HG02678 (cell line): Measurements from ENCODE around the gene CCDC134.
A peak's percentile ranks its signal among the peaks of the same experiment; 100 is the strongest.

Experiments
- ATAC-seq: cut with Tn5 transposase; IDR thresholded peaks from one replicate; pipeline ENCODE4 v1.9.1; 2021; ENCODE audit warnings: mild to moderate bottlenecking, moderate library complexity; ENCODE audit not compliant: unreplicated experiment

Gene CCDC134

DNA sequence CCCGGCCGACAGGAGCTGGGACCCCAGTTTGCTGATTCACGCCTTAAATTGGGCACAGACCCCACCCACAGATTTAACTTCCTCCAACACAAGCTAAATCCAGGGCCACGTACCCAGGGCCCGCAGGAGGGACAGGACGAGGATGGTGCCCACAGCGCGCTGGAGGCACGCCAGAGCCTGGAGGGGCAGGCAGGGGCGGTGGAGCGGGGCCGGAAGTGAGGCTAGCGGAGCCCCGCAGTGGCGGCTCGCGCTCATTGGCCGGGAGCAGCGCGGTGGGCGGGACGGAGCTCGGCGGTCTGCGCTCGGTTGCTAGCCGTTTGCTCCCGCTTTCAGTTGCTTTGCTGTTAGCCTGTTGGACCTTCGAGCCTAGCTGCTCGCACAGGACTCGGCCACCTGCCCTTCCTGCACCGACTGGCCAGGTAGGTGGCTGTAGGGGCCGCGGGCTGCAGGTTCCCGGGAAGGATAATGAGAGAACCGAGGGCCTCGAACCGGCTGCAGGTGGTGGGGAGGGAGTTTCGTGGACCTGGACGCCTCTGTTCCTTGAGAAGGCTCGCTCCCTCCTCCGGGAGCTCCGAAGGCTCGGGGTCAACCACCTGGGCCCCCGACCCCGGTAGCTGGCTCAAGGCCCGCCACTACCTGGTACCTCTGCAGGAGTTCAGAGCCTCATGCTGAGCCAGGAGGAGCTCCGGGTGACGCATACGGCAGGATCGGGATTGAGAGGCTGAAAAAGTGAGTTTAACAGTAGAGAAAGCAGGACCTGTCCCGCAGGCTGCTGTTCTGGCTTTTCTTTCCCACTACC, at the start of gene CCDC134:
TSS of gene CCDC134 (plus strand) at position 332 of the 799 bp plus-strand sequence. CDS start 8,212 bp downstream, outside the sequence.
- peak; percentile 95 for ATAC-seq

DNA sequence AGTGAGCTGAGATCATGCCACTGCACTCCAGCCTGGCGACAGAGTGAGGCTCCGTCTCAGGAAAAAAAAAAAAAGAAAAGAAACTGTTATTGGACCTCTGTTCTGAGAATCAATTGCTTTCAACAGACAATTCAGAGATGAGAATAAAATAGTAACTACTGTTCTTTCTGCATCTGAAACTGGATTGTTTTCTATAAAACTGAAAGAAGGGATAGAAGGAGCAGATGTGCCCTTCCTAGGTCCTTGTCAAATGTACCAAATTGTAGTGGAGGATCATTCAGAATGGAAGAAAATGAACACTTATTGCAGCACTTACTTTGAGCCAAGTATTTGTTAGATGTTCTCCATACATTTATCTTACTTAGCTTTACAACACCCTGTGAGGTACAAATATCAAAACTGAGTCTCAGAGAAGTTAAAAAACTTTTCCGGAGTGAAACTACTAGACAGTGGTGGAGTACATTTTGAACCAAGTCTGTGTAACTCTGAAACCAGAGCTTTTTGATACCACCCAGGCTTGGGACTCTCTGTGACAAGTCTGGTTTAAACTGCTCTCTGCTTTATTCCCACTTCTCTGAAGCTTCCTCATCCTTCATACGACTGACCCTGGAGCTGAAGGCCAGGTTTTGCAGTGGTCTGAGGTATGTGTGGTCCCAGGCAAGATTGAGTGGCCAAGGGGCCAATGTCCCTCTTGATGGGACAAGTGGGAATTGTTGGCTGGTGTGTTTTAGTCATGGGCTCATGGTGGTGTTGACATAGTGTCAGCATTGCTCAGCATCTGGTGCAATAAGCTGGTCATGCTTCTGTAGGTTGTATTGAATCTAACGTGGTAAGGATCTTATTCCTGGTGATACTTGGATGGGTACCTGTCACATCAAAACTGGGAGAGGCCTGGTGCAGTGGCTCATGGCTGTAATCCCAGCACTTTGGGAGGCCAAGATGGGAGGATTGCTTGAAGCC, 48.2 kb upstream of the CCDC134 start:
- ATAC-seq = no peak

DNA sequence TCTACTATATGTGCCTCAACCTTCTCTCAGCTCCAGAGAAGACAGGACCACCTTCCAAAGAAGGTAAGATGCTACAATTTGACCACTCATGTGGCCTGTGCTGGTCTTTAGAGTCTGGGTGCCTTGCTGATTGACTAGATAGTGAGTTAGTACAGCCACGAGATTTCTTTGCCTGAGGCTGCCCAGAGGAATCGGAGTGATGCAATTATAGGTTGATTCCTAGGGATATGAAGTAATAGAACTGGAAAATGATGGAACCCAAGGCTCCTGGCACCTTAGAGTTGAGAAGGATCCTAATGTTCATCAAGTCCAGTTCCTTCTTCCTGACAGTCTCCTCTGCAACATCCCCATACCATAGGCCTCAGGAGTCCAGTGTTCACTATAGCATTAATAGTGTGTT, 46.5 kb upstream of the CCDC134 start:
- ATAC-seq = no peak

DNA sequence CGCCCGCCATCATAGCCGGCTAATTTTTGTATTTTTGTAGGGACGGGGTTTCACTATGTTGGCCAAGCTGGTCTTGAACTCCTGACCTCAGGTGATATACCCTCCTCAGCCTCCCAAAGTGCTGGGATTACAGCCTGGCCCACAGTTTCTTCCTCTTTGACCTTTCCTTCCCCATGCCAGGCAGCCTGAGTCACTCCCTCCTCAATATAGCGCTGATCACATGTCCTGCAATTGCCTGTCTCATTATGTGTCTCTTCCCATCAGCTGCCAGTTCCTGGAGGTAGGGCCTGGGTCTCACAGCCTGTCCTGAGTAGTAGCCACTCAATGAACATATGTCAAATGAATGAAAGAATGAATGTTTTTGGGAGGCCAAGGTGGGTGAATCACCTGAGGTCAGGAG, 43.0 kb upstream of the CCDC134 start:
- ATAC-seq = no peak

DNA sequence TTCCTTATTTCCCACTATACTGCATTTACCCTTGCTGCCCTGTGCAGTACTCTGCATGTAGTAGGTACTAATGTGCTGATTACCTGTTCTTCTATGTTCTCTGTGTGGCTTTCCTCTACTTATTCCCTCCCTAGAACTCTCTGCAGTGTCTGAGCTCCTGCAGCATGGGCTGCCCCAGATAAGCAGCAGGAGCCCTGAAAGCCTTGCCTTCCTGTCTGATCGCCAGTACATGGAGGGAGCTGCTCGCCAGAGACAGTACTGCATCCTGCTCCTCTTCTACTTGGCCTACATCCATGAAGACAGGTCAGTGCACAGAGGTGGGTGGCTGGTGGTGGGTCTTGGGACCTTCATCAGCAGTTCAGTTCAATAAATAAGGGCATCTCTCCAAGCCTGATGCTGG, 42.2 kb upstream of the CCDC134 start:
- no peak for ATAC-seq

DNA sequence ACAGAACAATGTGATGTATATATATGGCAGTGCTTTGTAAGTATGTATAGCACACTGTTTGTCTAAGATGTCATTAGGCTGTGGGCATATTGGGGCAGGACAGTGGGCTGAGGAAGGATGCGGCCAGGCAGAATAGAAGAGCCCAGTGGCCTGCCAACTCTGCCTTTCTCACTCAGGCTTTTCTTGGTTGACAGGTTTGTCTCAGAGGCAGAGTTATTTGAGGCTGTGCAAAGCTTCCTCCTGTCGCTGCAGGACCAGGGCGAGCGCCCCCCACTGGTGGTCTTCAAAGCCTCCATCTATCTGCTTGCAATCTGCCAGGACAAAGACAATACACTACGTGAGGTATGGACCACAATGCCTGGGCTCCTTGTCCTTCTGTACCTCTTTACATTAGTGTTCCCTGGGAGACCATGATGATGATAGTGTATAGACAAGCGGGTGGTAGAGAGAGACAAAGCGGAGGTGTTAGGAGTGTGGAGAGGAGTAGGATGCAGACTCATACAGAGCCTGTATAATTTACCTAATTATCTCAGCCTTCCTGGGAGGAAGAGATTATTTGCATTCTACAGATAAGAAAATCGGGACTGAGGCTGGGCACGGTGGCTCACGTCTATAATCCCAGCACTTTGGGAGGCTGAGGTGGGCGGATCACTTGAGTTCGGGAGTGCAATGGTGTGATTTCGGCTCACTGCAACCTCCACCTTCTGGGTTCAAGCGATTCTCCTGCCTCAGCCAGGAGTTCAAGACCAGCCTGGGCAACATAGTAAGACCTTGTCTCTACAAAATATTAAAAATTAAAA, 37.3 kb upstream of the CCDC134 start:
- ATAC-seq = no peak

DNA sequence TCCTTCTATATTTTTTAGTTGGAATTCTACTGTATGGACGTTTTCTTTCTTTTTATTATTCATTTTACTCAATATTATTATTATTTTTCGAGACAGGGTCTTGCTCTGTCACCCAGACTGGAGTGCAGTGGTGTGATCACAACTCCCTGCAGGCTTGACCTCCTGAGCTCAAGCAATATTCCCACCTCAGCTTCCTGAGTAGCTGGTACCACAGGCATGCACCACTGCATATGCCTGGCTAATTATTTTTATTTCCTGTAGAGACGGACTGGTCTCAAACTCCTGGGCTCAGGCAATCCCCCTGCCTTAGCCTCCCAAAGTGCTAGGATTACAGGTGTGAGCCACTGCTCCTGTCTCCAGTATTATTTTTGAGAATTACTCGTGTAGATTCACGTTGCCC, 34.0 kb upstream of the CCDC134 start:
- ATAC-seq = no peak

DNA sequence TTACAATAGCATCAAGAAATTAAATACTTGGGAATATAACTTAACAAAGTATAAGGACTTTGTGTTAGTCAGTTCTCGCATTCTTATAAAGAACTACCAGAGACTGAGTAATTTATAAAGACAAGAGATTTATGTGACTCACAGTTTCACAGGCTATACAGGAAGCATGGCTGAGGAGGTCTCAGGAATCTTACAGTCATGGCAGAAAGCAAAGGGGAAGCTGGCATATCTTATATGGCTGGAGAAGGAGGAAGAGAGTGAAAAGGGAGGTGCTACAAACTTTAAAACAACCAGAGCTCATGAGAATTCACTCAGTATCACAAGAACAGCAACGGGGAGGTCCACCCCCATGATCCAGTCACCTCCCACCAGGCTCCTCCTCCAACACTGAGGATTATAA, 32.0 kb upstream of the CCDC134 start:
- ATAC-seq = no peak

DNA sequence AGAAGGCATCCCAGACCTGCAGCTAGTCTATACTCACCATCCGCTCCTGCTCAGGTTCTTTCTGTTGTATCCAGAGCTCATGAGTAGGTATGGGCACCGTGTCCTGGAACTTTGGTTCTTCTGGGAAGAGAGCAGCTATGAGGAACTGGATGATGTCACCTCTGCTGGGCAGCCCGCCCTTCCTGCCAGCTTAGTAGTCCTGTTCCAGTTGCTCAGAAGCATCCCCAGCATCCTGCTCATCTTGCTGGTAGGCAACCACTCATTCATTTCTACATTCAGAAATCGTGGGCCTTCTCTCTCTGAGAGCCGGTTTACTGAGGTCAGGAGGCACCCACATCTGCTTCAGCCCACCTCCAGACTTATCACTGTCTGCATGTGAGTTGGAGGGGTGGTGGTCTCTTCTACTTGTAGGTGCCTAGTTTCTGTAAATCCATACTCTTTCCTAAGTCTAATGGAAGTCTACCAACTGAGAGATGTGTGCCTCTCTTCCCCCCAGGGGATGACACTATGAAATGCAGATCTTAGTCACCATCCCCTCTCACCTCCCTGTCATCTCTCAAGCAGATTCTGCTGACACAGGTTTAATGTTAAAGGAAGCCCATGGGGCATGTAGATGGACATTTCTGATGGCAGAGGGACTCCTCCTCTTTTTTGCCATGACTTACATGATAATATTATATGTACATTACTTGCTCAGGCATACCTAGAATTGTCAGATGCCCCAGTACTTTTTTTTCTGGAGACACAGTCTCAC, 29.6 kb upstream of the CCDC134 start:
- ATAC-seq = no peak

DNA sequence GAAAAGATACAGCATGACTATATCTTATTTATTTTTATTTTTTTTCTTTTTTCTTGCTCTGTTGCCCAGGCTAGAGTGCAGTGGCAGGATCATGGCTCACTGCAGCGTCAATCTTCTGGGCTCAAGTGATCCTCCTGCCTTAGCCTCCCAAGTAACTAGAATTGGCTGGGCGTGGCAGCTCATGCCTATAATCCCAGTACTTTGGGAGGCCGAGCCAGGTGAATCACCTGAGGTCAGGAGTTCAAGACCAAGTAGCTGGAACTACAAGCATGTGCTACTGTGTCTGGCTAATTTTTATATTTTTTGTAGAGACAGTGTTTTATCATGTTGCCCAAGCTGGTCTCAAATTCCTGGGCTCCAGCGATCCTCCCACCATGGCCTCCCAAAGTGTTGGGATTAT, 28.3 kb upstream of the CCDC134 start:
- no peak for ATAC-seq

DNA sequence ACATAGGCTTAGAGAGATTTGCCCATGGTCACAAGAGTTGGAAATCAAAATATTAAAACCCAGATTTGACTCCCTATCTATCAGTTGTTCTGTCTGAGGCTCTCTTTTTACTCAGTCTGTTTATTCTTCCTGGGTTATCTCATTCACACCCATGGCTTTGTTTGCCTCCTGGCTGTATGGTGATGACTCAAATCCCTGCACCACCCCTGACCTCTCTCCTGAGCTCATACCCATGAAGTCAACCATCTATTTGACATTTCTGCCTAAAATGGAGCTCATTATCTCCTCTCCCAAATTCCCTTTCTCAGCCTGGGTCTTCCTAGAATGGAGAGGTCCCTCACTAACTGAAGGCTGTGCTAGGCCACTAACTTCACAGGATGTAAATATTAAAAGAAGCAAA, 27.8 kb upstream of the CCDC134 start:
- ATAC-seq = no peak

DNA sequence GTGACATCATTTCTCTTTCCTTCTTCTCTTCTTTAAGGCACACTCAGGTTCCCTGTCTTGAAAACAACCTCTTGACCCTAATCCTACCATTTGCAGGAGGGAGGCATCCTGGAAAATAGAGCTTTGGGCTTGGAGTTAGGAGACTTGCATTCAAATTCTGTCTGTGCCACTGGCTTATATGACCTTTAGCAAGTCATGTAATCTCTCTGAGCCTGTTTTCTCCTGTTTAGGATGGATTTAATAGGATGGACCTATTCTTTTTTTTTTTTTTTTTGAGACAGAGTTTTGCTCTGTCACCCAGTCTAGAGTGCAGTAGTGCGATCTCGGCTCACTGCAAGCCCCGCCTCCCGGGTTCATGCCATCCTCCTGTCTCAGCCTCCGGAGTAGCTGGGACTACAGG, 25.1 kb upstream of the CCDC134 start:
- ATAC-seq = no peak

DNA sequence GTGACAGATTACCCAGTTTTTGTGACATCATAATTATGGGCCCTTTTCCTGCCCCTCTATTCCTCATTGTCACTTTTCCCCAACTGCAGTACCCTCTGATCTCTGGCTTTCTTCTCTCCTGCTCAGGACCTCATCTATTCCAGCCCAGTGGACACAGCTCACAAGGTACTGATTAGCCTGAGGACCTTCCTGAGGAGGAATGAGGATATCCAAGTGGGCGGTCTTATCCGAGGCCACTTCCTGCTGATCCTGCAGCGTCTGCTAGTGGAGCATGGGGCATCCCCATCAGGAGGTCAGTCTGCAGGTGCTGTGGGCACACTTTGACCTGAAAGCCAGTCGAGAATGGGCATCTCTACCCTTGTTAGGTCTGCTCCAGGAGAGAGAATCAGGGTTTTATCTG, 24.5 kb upstream of the CCDC134 start:
- no peak for ATAC-seq

DNA sequence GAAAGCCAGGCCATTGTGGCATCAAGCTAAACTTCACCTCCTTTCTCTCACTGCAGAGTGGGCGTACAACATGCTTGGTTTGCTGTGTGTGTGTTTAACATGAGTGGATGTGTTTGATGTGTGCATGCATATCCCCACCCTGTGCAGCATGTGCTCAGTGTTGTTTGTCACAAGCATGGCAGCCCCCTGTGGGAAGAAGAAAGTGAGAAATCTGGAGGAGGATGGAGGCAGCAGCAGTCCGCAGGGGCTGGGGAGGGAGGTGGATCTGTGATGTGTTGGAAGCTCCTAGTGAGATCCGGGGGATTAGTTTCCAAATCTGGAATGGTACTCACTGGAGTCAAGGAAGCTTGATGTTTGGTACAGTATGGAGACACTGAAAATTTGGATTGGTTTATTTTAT, 24.1 kb upstream of the CCDC134 start:
- ATAC-seq = no peak

DNA sequence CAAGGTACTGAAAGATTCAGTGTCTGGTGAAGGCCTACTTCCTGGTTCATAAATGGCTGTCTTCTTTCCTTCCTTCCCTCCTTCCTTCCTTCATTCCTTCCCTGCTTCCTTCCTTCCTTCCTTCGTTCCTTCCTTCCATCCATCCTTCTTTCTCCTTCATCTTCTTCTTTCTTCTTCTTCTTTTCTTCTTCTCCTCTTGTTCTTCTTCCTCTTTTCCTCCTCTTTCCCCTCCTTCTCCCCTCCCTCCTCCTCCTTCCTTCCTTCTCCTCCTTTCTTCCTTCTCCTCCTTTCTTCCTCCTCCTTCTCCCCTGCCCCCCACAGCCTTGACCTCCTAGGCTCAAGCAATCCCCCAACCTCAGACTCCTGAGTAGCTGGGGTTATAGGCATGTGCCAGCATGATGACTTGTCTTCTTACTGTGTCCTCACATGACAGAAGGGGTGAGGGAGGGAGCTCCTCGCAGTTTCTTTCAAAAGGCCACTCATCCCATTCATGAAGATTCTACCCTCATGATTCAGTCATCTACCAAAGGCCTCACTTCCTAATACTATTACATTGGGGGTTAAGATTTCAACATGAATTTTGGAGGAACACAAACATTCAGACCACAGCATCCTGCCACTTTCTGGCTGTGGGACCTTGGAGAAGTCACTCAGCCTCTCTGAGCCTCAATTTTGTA, 22.6 kb upstream of the CCDC134 start:
- ATAC-seq = no peak

DNA sequence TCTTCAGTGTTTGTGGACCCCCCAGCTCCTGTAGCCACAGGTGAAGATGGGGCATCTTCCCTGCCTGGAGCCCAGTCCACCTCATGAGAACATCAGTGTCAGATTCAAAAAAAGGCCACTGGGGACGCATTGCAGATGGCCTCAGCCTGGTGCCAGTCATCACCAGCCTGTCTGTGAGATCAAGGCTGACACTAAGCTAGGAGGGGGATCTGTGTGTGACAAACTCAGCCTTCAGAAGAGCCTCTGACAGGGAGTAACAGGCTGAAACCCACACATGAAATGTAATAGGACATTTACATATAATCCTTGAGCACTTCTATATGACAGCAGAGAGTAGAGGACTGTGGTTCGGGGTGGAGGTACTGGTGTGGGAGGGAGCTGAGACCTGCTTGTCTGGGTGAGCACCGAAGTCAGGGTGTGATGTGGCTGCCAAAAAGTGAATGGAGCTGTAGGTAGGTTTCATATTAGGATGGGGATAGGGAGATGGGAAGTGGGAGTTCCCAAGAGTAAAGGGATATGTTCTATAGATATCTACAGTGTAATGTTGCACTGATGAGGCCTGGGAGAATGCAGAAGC, 20.5 kb upstream of the CCDC134 start:
- no peak for ATAC-seq

DNA sequence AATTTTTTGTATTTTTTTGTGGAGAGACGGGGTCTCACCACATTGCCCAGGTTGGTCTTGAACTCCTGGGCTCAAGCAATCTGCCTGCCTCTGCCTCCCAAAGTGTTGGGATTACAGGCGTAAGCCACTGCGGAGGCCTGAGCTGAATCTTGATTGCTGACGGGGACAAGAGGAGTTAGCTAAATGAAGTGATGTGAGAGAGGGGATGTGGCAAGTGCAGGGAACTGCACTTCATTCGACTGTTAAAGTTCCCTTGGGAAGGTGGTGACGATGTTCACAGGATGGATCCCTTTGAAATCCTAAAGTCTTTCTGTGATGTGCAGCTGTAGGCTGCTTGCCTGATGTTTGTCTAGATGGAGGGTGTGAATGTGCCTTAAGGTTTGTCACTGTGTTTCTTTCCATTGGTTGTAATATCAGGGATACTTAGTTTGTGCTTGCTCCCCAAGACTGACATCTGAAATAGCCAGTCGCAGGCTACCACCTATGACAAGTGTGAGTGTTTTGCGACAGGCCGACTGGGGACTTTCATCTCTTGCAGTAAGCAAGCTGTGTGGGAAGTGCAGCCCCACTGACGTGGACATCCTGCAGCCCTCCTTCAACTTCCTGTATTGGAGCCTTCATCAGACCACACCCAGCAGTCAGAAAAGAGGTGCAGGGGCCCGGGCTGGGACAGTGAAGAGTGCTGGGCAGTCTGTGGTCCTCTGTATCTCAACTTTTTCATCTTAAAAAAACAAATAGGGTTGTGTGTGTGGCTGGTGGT, 19.6 kb upstream of the CCDC134 start:
- peak; percentile 85 for ATAC-seq

DNA sequence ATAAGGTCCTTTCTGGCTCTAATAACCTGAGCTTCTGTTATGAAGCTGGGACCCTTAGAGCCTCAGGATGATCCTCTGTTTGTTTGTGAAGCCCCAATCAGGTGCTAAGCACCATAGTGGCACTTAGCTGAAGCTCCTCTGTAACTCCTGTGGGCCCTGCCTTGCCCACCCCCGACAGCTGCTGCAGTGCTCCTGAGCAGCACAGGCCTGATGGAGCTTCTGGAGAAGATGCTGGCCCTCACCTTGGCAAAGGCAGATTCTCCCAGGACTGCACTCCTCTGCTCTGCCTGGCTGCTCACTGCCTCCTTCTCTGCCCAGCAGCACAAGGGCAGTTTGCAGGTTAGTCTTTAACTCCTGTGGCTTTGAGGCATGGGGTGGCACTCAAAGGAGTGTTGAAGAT, 19.0 kb upstream of the CCDC134 start:
- ATAC-seq = peak; percentile 9

DNA sequence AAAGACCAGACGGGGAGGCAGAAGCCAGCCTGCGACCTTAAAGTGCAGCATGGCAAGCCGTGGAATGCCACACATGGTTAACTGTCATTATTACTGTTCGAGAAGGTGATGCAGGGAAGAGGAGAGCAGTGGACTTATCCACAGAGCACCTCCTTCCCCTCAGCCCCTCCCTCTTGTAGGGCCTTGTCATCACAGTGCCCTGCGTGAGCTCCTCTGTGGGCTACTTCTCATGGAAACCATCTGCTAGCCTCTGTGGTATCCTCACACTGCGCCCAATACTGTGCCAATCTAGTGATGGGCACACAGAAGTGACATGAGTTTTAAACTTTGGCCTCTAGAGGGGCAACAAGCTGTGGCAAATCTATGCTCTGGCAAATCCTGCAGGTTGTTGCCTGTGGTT, 18.2 kb upstream of the CCDC134 start:
- no peak for ATAC-seq
